GF-D8 (cell line): ENCODE data around the gene DNAH1.

Experiments used
- DNase-seq: peaks from one replicate; lab custom pipeline; 2025; lab: John Stamatoyannopoulos, UW

Gene DNAH1

GRCh38 chr3:52290596-52291507 lies 25.3 kb upstream of the DNAH1 start:
- DNase-seq, result no peak

- DNase-seq, result no peak
Measured at GRCh38 chr3:52291508-52292181, 24.5 kb upstream of the DNAH1 start.

GRCh38 chr3:52292247-52293065 lies 23.7 kb upstream of the DNAH1 start:
- no peak for DNase-seq

- DNase-seq, result no peak
Measured at GRCh38 chr3:52293491-52294319, 22.4 kb upstream of the DNAH1 start.

- DNase-seq, result no peak
Measured at GRCh38 chr3:52294320-52295150, 21.6 kb upstream of the DNAH1 start.

- DNase-seq, result no peak
Measured at GRCh38 chr3:52295671-52296208, 20.4 kb upstream of the DNAH1 start.

GRCh38 chr3:52297242-52298148 lies 18.6 kb upstream of the DNAH1 start:
- DNase-seq, result peak; percentile 22

GRCh38 chr3:52298149-52299098 lies 17.7 kb upstream of the DNAH1 start:
- no peak for DNase-seq

GRCh38 chr3:52299247-52299878 lies 16.8 kb upstream of the DNAH1 start:
- no peak for DNase-seq

- peak; percentile 71 for DNase-seq
Measured at GRCh38 chr3:52299879-52300611, 16.1 kb upstream of the DNAH1 start.

GRCh38 chr3:52302426-52303145 lies 13.5 kb upstream of the DNAH1 start:
- DNase-seq, result no peak

GRCh38 chr3:52303811-52304210 lies 12.3 kb upstream of the DNAH1 start:
- DNase-seq, result no peak

- no peak for DNase-seq
Measured at GRCh38 chr3:52305926-52306325, 10.2 kb upstream of the DNAH1 start.

- no peak for DNase-seq
Measured at GRCh38 chr3:52306978-52307377, 9.1 kb upstream of the DNAH1 start.

GRCh38 chr3:52308308-52308707 lies 7.8 kb upstream of the DNAH1 start:
- no peak for DNase-seq

- DNase-seq, result no peak
Measured at GRCh38 chr3:52310861-52311575, 5.1 kb upstream of the DNAH1 start.
